ENCODE measurements around the gene LIAS.
A peak's percentile ranks its signal among the peaks of the same experiment; 100 is the strongest.
"Not testable (repeated sequence)": the region's sequence is repeated elsewhere in the genome, so short reads cannot be mapped to it uniquely, and the experiment has no call there.

LIAS gene

GRCh38 chr4:39458505-39459300 lies at the start of gene LIAS, which contains the start of gene RPL9:
Gene LIAS, plus strand, starts transcription at chr4:39459056. Its CDS starts 62 bp downstream, at chr4:39459118.
Gene RPL9, minus strand, starts transcription at chr4:39458922. Its CDS starts 483 bp downstream, at chr4:39458439.
- peak; percentile 95 for DNase-seq (ENCODE audit: low spot score)

- DNase-seq (ENCODE audit: low spot score): no peak
Measured at GRCh38 chr4:39410415-39410814, 48.4 kb upstream of the LIAS start.

- not testable (repeated sequence) for DNase-seq (ENCODE audit: low spot score)
Measured at GRCh38 chr4:39411561-39411960, 47.3 kb upstream of the LIAS start.

GRCh38 chr4:39415678-39416283 lies 43.1 kb upstream of the LIAS start:
- DNase-seq (ENCODE audit: low spot score): no peak

- no peak for DNase-seq (ENCODE audit: low spot score)
Measured at GRCh38 chr4:39422247-39422646, 36.6 kb upstream of the LIAS start.

- not testable (repeated sequence) for DNase-seq (ENCODE audit: low spot score)
Measured at GRCh38 chr4:39425297-39425696, 33.6 kb upstream of the LIAS start.

DNA sequence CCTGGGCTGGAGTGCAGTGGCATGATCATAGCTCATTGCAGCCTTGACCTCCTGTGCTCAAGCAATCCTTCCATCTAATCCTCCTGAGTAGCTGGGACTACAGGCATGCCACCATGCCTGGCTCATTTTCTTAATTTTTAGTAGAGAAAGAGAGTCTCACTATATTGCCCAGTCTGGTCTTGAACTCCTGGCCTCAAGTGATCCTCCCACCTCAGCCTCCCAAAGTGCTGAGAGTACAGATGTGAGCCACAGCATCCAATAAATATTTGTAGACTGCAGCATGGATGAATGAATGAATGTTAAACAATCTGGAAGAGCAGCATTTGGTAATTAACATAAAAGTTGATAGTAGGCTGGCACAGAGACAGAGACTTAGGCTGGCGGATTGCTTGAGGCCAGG lies 32.1 kb upstream of the LIAS start:
- no peak for DNase-seq (ENCODE audit: low spot score)

- no peak for DNase-seq (ENCODE audit: low spot score)
Measured at GRCh38 chr4:39427520-39428114, 31.2 kb upstream of the LIAS start.

- no peak for DNase-seq (ENCODE audit: low spot score)
Measured at GRCh38 chr4:39429476-39430334, 29.2 kb upstream of the LIAS start.

DNA sequence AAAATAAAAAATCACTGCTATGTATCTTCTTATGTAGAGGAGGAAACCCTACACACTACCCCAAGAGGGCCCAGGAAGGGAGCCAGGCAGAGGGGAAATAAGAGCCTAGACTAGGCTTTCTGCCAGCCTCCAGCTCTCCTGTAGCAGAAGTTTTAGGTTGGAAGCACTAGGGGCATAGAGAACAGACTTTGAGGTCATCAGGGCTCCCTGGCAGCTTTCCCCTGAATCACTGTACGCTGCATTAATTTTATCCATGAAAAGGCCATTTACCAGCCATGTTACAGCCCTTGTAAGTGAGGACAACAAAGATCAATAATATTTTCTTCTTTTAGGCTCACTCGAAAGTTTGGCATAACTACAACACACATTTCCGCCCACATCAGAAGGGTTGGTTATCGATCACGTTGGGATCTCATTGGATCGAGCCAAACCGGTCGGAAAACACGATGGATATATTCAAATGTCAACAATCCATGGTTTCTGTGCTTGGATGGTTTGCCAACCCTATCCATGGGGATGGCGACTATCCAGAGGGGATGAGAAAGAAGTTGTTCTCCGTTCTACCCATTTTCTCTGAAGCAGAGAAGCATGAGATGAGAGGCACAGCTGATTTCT lies 24.9 kb upstream of the LIAS start:
- DNase-seq (ENCODE audit: low spot score): no peak

DNA sequence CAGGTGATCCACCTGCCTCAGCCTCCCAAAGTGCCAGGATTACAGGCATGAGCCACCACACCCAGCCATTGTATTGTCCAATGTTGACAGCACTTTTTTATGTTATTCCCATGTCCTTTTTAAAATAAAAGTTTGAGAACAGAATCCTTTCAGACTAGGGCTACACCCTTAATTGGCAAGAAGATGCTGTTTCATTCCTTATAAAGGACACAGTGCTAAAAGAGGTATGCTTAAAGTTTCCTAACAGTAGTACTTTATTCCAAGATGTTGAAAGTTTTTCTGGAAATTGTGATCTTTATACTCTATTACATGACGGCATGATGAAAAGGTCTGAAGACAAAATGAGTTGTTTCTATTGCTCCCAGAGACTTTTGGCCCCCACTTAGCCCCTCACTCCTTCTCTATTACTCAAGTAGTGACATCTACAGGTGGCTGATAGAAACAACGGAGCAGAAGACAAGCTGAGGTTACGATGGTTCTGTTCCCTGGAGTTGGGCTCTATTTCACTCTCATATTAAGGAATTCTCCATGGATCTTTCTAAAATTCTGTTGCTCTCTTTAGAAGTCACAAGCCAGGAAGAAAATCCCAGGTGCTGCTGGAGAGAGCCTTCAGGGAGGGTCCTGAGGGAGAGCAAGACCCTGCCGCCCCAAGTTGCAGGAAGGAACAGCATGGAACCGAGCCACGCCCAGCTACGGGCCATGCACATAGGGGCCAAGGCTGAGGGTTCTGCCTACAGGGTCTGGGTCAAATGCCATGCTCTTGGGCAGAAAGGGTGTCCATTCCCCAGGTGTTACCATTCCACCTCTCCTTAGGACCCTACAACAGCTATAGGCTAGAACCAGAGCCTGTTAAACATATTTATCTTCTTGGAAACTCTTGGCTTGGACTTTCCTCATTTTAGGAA lies 22.9 kb upstream of the LIAS start:
- DNase-seq (ENCODE audit: low spot score): no peak

DNA sequence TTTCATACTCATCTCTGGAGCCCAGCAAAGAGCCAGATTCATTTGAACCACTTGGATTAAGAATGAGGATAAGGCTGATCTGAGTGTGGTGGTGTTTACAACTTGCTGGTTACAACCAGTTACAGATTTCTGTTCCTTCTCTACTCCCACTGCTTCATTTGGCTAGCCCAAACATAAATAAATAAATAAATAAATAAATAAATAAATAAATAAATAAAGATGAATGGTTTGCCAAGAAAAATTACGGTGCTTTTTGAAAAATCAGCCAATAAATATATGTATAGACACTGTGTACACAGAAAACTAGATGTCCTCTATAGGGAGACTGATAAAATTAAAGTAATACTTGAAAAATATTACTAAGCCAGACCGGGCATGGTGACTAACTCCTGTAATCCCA lies 17.3 kb upstream of the LIAS start:
- no peak for DNase-seq (ENCODE audit: low spot score)

DNA sequence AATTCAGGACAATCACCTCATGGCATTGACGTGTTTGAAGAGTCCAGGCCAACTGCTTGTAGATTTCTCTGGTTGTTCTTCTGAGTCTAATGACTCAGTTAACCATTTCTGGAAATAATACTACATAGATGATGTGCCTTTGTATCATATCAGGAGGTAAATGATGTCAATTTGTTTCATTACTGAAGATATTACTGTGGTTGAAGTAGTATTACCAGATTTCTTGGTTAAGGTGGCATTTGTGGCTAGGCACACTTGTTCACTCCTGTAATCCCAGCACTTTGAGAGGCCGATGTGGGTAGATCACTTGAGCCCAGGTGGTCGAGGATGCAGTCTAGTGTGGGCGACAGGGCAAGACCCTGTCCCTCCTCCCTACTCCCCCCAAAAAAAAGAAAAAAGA lies 15.9 kb upstream of the LIAS start:
- no peak for DNase-seq (ENCODE audit: low spot score)

GRCh38 chr4:39446483-39446841 lies 12.4 kb upstream of the LIAS start:
- no peak for DNase-seq (ENCODE audit: low spot score)

DNA sequence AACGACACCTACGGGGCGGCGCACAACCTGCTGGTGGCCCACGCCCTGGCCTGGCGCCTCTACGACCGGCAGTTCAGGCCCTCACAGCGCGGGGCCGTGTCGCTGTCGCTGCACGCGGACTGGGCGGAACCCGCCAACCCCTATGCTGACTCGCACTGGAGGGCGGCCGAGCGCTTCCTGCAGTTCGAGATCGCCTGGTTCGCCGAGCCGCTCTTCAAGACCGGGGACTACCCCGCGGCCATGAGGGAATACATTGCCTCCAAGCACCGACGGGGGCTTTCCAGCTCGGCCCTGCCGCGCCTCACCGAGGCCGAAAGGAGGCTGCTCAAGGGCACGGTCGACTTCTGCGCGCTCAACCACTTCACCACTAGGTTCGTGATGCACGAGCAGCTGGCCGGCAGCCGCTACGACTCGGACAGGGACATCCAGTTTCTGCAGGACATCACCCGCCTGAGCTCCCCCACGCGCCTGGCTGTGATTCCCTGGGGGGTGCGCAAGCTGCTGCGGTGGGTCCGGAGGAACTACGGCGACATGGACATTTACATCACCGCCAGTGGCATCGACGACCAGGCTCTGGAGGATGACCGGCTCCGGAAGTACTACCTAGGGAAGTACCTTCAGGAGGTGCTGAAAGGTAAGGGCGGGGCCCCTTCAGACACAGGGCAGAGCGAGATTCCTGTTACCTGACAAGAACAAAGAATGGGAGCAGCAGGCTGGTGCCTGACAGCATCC lies 11.8 kb upstream of the LIAS start:
- peak; percentile 32 for DNase-seq (ENCODE audit: low spot score)

GRCh38 chr4:39450618-39451017 lies 8.2 kb upstream of the LIAS start:
- DNase-seq (ENCODE audit: low spot score): no peak

DNA sequence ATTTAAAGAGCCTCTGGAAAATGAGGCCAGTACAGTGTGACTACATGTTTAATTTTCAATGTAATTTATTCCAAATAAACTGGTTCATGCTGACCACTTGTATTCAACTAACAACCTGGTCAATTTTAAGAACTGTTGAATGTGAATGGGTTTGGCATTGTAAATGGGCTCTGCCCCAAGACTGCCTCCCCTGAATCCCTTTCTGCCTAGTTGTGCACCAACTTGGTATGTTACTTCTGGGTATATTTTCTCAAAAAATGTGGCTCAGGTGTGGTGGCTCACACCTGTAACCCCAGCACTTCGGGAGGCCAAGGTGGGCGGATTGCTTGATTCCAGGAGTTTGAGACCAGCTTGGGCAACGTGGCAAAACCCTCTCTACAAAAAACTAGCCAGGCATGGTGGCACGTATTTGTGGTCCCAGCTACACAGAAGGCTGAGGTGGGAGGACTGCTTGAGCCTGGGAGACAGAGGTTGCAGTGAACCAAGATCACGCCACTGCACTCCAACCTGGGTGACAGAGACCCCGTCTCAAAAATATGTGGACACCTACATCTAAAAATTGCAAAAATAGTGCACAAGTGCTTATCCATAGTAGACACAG lies 7.3 kb upstream of the LIAS start:
- DNase-seq (ENCODE audit: low spot score): no peak

DNA sequence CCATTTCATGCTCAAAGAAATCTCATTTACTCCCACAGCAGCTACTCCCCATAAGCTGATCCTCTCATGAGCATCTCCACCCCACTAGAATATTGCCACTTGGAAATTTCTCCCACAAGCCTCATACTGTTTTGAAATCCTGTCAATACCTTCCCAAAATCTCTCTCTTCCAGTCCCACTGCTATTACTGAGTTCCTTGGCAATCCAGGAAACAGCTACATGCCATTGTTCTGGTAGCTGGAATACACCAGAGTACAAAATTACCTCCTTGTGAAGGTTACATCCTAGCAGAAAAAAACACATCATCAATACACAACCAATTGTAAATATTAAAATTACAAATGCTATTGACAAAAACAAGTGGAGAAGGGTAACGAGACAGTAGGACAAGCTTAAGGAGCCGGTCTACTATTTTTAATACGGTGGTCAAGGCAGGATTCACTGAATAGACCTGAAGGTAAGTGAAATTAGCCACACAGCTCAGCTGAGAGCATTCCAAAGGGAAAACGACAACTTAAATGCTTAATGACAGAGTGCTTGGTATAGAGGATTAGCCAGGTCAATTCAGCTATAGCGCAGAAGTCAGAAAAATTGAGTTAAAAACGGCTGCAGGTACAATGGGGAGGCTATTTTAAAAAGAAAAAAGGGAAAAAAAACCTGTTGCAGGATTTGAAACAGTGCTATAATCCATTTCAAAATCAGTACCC lies 6.5 kb upstream of the LIAS start:
- no peak for DNase-seq (ENCODE audit: low spot score)

Measured in CD4-positive, alpha-beta T cell treated with Interleukin-15 for 4 hours (primary cell).